HG03571 (cell line): ENCODE data around the gene SELENON.

ENCODE experiments used
- ATAC-seq: cut with Tn5 transposase; IDR thresholded peaks from one replicate; pipeline ENCODE4 v1.9.1; 2021; ENCODE audit not compliant: unreplicated experiment

Gene SELENON

GRCh38 chr1:25769625-25770383 lies 30.2 kb upstream of the SELENON start:
- no peak for ATAC-seq

- no peak for ATAC-seq
Observed at GRCh38 chr1:25770541-25771220, 29.3 kb upstream of the SELENON start.

DNA sequence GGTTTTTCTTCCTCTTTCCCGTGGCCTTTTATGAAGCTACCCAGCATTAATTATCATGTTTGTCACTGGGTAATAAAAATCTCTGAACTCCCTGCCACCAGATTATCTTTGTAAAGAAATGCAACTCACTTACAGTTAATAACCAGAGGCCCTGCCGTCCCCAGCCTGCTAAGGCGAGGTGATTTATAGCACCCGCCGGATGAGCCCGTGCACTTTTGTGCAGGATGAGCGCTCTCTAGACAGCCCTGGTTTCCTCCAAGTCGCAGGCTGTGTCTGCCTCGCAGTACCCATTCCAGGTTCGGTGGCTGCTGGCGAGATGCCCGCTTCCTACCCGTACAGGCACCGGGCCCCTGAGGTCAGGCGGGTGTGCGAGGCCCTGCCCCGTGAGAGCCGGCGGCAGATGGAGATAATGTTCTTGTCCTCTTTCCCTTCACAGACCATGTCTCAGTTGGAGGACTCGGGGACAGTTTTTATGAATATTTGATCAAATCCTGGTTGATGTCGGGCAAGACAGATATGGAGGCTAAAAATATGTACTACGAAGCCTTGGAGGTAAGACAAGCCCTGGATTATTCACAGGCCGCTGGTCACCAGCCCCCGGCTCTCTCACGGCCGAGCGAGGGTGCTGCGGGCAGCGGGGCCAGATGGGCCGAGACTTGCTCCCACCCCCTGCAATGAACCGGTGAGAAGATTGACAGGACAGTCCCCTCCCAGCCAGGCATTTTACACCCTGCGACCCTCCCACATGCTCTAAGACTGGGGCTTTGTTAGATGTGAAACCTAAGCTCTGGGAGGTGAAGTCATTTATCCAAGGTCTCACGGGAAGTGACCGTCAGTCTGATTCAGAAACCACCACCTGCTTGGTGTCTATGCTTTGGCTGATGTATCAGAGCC lies 28.5 kb upstream of the SELENON start:
- no peak for ATAC-seq

GRCh38 chr1:25772164-25772563 lies 27.8 kb upstream of the SELENON start:
- ATAC-seq, result no peak

DNA sequence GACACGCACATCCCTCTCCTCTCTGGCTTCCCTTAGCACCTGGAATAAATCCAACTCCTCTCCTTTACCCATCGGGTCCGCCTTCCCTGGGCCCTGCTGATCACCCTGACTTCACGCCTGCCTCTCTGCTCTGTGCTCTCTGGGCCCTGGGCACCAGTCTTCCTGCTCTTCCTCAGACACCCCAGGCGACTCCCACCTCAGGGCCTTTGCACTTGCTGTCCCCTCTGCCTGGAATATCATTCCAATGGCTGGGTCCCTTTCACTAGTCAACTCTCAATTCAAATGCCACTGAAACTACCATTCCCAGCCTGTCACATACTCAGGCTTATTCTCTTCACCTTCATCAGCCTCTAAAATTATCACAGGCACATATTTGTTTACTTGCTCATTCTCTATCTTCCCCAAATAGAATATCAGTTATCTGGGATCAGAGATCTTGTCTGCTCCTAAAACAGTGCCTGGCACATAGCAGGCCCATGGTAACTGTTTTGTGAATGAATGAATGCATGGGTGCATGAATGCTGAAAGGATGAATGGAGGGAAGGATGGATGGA lies 27.2 kb upstream of the SELENON start:
- no peak for ATAC-seq

DNA sequence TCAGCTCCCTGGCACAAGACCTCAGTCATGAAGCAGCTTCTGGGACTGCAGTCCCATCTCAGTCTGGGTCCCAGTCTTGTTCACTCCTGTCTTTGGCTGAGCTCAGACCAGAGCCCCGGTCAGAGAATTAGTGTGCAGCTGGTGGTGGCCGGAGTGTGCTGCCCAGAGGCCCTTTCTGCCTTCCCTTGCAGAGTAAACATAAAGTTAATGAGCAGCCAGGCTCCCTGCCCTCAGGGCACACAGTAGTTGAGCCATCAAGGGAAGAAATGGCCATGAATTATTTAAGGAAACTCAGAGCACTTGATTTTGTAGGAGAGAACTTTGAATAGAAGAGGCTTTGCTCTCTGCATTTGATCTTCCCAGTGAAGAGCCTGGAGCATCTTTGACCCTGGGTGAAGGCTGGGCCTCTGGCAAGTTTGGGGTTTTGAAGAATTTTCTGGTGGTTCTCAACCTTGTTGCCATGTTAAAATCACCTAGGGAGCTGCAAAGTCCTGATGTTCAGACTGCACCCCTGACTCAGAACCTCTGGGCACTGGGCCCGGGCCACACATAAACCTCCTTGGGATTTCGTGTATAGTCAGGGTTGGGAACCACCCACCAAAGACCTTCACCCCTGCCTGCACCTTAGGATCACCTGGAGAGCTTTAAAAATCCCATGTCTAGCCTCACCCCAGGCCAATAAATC lies 26.4 kb upstream of the SELENON start:
- ATAC-seq, result no peak

- ATAC-seq, result no peak
Observed at GRCh38 chr1:25774206-25774803, 25.7 kb upstream of the SELENON start.

DNA sequence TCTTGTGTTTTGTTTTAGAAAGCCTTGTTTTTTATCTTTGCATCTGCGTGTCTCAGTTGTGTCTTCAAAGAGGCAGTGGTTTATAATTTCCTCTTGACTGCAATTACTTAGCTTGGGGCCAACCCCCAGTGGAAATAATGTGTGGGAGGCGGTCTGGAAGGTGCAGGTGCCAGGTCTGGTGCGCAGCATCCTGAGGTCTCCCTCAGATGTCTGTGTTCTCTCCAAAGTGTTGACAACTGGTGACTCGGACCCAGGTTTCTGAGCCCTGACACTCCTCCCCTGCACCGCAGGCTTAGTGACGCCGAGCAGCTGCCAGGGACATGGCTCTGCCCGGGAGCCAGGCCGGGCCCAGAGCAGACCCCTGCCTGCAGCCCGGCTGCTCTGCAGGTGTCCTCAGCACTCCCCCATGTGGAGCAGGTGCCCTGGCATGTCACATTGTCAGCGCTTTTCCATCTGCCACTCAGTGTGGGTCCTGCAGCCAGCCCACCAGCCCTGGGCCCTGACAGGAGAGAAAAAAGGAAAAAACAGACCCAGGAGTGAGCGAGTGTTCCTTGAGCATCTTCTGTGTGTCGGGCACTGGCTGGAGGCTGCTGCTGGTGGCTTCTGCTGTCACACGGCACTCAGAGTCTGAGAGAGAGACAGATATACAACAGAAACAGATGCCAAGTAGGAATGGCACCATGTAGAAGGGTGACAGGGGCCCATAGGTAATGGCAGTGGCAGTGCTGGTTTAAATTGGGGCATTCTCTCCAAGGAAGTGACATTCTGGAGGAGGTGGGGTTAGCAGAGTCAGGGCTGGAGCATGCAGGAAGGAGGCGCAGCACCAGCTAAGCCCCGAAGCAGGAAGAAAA lies 24.8 kb upstream of the SELENON start:
- no peak for ATAC-seq

GRCh38 chr1:25779388-25779787 lies 20.6 kb upstream of the SELENON start:
- ATAC-seq, result no peak

DNA sequence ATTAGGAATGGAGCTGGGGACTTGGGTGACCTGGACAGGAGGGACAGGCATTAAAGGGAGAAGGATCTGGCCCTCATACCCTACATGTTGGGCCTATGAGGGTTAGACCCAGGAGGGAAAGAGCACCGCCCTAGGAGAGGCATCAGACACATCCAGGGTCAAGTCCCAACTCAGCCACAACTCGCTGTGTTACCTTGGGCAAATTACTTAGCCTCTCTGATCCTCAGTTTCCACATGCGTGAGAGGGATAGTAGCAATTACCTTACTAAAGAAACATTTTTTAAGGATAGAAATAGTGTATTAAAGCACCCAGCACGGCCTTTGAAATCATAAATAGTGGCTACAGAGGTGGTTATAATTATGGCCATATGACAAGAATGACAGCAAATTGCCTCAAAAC lies 20.1 kb upstream of the SELENON start:
- no peak for ATAC-seq

DNA sequence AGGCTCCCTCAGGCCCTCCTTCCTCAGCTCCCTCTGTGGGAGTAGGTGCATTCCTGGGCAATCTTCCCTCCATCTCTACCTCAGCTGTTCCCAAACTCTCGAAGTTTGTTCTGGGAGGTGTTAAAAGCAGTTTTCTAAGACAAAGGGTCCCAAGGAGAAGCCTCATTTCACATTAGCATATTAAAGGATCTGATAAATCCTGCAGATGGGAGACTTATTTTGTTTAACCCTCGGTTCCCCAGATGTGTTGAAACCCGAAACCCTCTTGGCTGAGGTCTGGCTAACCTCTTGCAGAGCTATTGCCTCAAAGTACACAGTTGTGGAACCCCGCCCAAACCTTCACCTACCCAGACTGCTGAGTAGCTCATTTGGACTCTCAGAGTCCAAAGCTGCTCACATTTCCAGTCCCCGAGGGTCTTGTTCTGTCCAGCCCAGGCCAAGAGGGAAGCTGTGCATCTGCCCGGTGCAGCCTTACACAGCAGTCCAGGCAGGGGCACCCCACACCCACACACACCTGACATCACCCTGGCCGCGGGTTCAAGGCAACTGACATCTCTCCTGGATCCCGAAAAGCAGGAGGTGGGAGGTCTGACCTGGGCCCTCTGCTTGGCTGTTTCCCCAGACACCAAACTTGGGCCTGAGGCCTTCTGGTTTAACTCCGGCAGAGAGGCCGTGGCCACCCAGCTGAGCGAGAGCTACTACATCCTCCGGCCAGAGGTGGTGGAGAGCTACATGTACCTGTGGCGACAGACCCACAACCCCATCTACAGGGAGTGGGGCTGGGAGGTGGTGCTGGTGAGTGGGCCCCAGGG lies 19.5 kb upstream of the SELENON start:
- no peak for ATAC-seq

GRCh38 chr1:25781130-25781433 lies 18.9 kb upstream of the SELENON start:
- ATAC-seq, result no peak

DNA sequence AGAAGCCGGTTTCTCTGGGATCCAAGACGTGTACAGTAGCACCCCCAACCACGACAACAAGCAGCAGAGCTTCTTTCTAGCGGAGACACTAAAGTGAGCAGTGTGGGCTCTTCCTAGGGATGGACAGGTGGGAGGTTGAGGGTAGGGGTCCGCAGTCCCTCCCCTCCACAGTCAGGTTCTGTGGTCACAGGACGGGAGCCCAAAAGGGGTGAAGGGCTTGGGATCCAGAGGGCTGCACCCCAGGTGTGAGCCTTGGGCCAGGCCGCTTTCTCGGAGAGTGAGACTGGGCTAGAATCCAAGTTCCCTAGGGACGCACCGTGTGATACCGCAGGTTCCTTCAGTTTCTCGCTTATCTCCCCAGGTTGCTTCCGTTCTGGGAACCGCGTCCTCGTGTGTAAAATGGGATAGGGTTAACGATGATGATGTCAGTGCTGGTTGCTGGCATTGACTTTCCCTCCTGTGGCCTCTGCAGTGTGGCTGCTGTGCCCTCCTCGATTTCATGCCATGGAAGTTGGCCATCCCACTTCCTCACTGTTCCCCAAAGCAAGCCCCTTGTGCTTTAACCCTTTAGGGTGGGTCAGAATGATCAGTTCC lies 17.3 kb upstream of the SELENON start:
- ATAC-seq, result no peak

- ATAC-seq, result no peak
Observed at GRCh38 chr1:25784575-25785051, 15.4 kb upstream of the SELENON start.

GRCh38 chr1:25785333-25786067 lies 14.5 kb upstream of the SELENON start:
- ATAC-seq, result no peak

DNA sequence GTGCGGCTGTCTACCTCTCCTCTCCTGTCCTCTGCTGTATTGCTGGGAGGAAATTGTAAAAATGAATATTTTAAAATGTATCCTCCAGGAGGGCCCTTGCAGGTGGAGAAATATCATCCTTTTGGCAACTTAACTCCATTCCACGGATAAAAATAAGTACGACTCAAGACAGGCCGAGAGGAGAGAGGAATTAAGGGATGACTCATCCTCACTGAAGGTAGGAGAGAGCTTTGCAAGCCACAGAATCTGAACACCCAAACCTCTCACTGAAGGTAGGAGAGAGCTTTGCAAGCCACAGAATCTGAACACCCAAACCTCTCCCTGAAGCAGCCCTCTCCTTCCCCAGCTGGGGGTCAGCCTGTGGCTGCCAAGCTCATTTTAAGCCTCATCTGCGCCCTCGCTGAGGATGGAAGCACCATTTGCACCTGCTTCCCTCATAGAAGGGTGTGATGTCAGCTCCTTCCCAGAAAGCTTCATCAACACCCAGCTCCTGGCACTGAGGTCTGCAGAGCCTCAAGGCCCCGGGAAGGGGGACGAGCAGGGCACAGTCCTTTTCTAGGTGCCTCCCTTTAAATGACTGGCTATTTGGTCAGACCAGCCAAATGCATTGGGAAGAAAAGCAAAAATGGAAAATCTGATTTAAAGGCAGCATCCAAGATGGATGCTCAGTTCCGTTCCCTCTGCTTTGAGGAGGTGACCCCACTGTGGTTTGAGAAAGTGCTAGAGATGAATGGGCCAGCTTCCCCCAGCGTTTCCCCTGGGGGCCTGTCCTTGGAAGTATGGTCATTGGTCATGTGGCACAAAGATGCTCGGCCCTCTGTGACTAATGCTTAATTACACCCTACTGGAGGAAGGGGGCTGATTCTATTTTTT lies 12.9 kb upstream of the SELENON start:
- ATAC-seq, result no peak

GRCh38 chr1:25787760-25788166 lies 12.2 kb upstream of the SELENON start:
- ATAC-seq, result no peak
